Pancreas (tissue), 10 donors: ENCODE data around the gene EVC2. TPM values are rescaled to one million over a fixed set of nuclear protein-coding genes. Genes with fewer than 3 reads are reported as not detected.
A peak's percentile ranks its signal among the peaks of the same experiment; 100 is the strongest.

ENCODE experiments used
- ATAC-seq, 4 donors: fragments of 200-7000 bp; cut with Tn5 transposase; one replicate each; pipeline versions ENCODE4 v1.8.0 to v1.9.1; 2020; ENCODE audit warnings: mild to moderate bottlenecking in 4 of 4, moderate library complexity in 4 of 4
- DNase-seq, 6 donors: peaks; one replicate each; pipeline ENCODE4 v3.0.0-alpha.2; 2020
- FAIRE-seq: peaks from 2 replicates; lab custom pipeline; 2012; peaks lifted over from hg19 to GRCh38; lab: Jason Lieb, UNC
- H3K27ac ChIP-seq, 4 donors: fragments of 200-600 bp; sonication (generic); 1 replicate in 3 of 4; 2 replicates in 1 of 4; pipeline versions ENCODE4 v1.5.0 to v1.8.0; 2020
- H3K27me3 ChIP-seq, 4 donors: fragments of 200-600 bp; one replicate each; pipeline ENCODE4 v1.8.0; 2021
- H3K36me3 ChIP-seq, 3 donors: fragments of 200-600 bp; sonication (generic) in 1 of 3; one replicate each; pipeline versions ENCODE4 v1.5.0 to v1.8.0; 2020 to 2021
- H3K4me1 ChIP-seq, 3 donors: fragments of 200-600 bp; one replicate each; pipeline ENCODE4 v1.8.0; 2021
- H3K4me3 ChIP-seq, 4 donors: fragments of 200-600 bp; sonication (generic) in 2 of 4; one replicate each; pipeline versions ENCODE4 v1.5.0 to v1.8.0; 2020 to 2021
- H3K9me3 ChIP-seq, 4 donors: fragments of 200-600 bp; one replicate each; pipeline ENCODE4 v1.8.0; 2021
- CTCF ChIP-seq, 4 donors: fragments of 200-600 bp; sonication (generic) in 3 of 4; IDR thresholded peaks; one replicate each; pipeline versions ENCODE4 v1.5.0 to v1.8.0; 2021; ENCODE audit warnings: antibody characterized with exemption in 4 of 4
- WGBS, 2 donors: extraction: QIAGEN DNeasy Blood & Tissue Kit; methylation state at CpG; one replicate each; pipeline ENCODE4 v1.1.7; 2013; 5-methylcytosine and 5-hydroxymethylcytosine counted together
- intact Hi-C, 3 donors: fragments of 100-400 bp; cut with DNase I; formaldehyde crosslinking; loops; one replicate each; pipeline versions ENCODE4 v1.11.1 to v1.14.2; 2022
- polyA plus RNA-seq, 2 donors: library from polyadenylated mRNA; stranded (reverse); fragments of 200-250 nt; gene quantifications; one replicate each; pipeline ENCODE4 v1.2.3, GENCODE V29; 2013
- total RNA-seq, 6 donors: library from RNA; stranded (reverse); fragmentation: NEBNext Ultra II Directional in 4 of 6; extraction: Animal tissue kit (Norgen Biotek cat#: 25700) in 4 of 6; gene quantifications; one replicate each; pipeline versions ENCODE4 v1.2.1 to v1.2.4, GENCODE V29; 2021 to 2023
- donor health status: healthy with polysubstance abuse.
- donor health status: DM: no; HTN: no; CAD: no; lungs with moderate emphysema.
- donor health status: DM: no; HTN: no; CAD: no.
- donor health status: control.
- donor health status: control.
- donor health status: Bipolar disorder and iron deficiency.
- donor health status: DM: yes; HTN: yes; CAD: no.
- donor health status: DM: no; HTN: no; CAD: no.
- donor health status: DM: no; HTN: no; CAD: no.
- donor health status: DM: yes; HTN: yes; CAD: no.

The EVC2 gene
- total and polyA plus RNA-seq, 8 donors = 1.2 to 4.2 (median 1.9) TPM

- 86 to 90% methylated on average over 8 of the region's 8 CpGs for WGBS, 2 donors
- Histone ChIP-seq H3K27ac (no peak overlapping the region), H3K4me3 (no peak overlapping the region), H3K9me3 (no peaks in the 10 kb centered on the region), H3K27me3 (no peaks in the 10 kb centered on the region), H3K36me3 (no peaks in the 10 kb centered on the region), H3K4me1 (peaks cover 0 to under 1% (median 0%) of the 10 kb centered on the region in 3 donors)
- no peak for FAIRE-seq
- DNase-seq = no peak
- no peak for ATAC-seq
- TF ChIP-seq CTCF (IDR thresholded peaks at IDR 0.05) = no peak
- intact Hi-C loops = no loop called here
These were observed 6.4 kb downstream of the EVC2 start for GRCh38 chr4:5701971-5702370.

- DNase-seq (peak in 1 of 6 donors; percentile 58), ATAC-seq (no peak), FAIRE-seq (no peak)
- 66 to 77% methylated on average over 5 of the region's 5 CpGs for WGBS, 2 donors
- no peak for TF ChIP-seq CTCF (IDR thresholded peaks at IDR 0.05)
- H3K27me3 ChIP-seq = no peaks in the 10 kb centered on the region
- H3K9me3 ChIP-seq = no peaks in the 10 kb centered on the region
- no peak overlapping the region for H3K27ac ChIP-seq
- intact Hi-C loops = no loop called here
- H3K36me3 ChIP-seq = peaks cover 0 to 9% (median 0%) of the 10 kb centered on the region in 3 donors
- H3K4me3 ChIP-seq = no peak overlapping the region
- no peaks in the 10 kb centered on the region for H3K4me1 ChIP-seq
These were observed 7.9 kb downstream of the EVC2 start for GRCh38 chr4:5700459-5700858.

GRCh38 chr4:5696341-5696740, 12.0 kb downstream of the EVC2 start:
- Histone ChIP-seq H3K4me1 (no peaks in the 10 kb centered on the region), H3K4me3 (no peak overlapping the region), H3K36me3 (peaks cover 0 to 24% (median 0%) of the 10 kb centered on the region in 3 donors), H3K9me3 (no peaks in the 10 kb centered on the region), H3K27me3 (no peaks in the 10 kb centered on the region), H3K27ac (no peak overlapping the region)
- DNase-seq = no peak
- TF ChIP-seq CTCF (IDR thresholded peaks at IDR 0.05) = no peak
- WGBS, 2 donors = 88 to 97% methylated on average over 11 of the region's 11 CpGs
- no peak for ATAC-seq
- intact Hi-C loops = no loop called here
- FAIRE-seq = no peak

GRCh38 chr4:5693871-5694270, 14.5 kb downstream of the EVC2 start:
- WGBS, 2 donors = 78 to 88% methylated on average over 4 of the region's 4 CpGs
- no peak for TF ChIP-seq CTCF (IDR thresholded peaks at IDR 0.05)
- no peak for DNase-seq
- no peak for FAIRE-seq
- Histone ChIP-seq H3K4me1 (no peaks in the 10 kb centered on the region), H3K9me3 (no peaks in the 10 kb centered on the region), H3K27ac (no peak overlapping the region), H3K27me3 (no peaks in the 10 kb centered on the region), H3K4me3 (no peak overlapping the region), H3K36me3 (peaks cover 0 to 31% (median 0%) of the 10 kb centered on the region in 3 donors)
- intact Hi-C loops = no loop called here
- ATAC-seq = no peak

GRCh38 chr4:5691491-5692132, 16.7 kb downstream of the EVC2 start:
- H3K4me1 ChIP-seq = no peaks in the 10 kb centered on the region
- no peak for DNase-seq
- intact Hi-C loops = no loop called here
- H3K27ac ChIP-seq = no peak overlapping the region
- peaks cover 0 to 38% (median 0%) of the 10 kb centered on the region in 3 donors for H3K36me3 ChIP-seq
- 85% methylated on average over 7 of the region's 7 CpGs for WGBS, 2 donors
- no peak for FAIRE-seq
- ATAC-seq = no peak
- TF ChIP-seq CTCF (IDR thresholded peaks at IDR 0.05) = no peak
- no peak overlapping the region for H3K4me3 ChIP-seq
- H3K27me3 ChIP-seq = no peaks in the 10 kb centered on the region
- H3K9me3 ChIP-seq = no peaks in the 10 kb centered on the region
